HCT116 (cell line): ENCODE data around the gene ANO9. TPM values are rescaled to one million over a fixed set of nuclear protein-coding genes. Genes with fewer than 3 reads are reported as not detected.
"Not testable (repeated sequence)": the region's sequence is repeated elsewhere in the genome, so short reads cannot be mapped to it uniquely, and the experiment has no call there.

Experiments
- ATAC-seq: fragments of 200-7000 bp; cut with Tn5 transposase; 2 replicates; pipeline ENCODE4 v1.9.1; 2020; ENCODE audit warnings: mild to moderate bottlenecking, moderate library complexity
- BruUV-seq: library from RNA; stranded (reverse); fragments of 400-500 nt; replicated peaks from 2 replicates; lab custom pipeline; 2021; lab: Mats Ljungman, UMichigan
- CTCF ChIA-PET: fragments of 300-600 bp; sonication (Branson Sonifier 250); formaldehyde crosslinking; loops from one replicate; lab custom pipeline; 2021; ENCODE audit warnings: antibody characterized with exemption; lab: Charles Lee
- POLR2A ChIA-PET: fragments of 300-600, 350-600 bp; sonication (Branson Sonifier 250); formaldehyde crosslinking; loops from one replicate; lab custom pipeline; 2021; ENCODE audit warnings: antibody characterized with exemption; lab: Charles Lee
- RAD21 ChIA-PET, 2 experiments: fragments of 300-600 bp; sonication (Branson Sonifier 250); formaldehyde crosslinking; loops; one replicate each; lab custom pipeline; 2023; ENCODE audit warnings: low total read pairs in 2 of 2; ENCODE audit not compliant: uncharacterized antibody in 2 of 2, unreplicated experiment in 2 of 2, low non-redundant PET in 1 of 2; lab: Charles Lee
- DNase-seq: peaks from one replicate; pipeline ENCODE4 v3.0.0-alpha.2; 2010; ENCODE audit warnings: low read depth, low spot score
- H2AFZ ChIP-seq: fragments of 200-600 bp; shearing (Covaris generic), sonication (generic); 2 replicates; pipeline ENCODE4 v1.6.1; 2017; ENCODE audit warnings: low read depth, mixed run types, mixed read lengths, antibody characterized with exemption, low read length; ENCODE audit not compliant: poor library complexity, severe bottlenecking
- H3K27ac ChIP-seq: 2 replicates; pipeline ENCODE4 v1.5.1; 2012; ENCODE audit warnings: low read depth, low read length
- H3K27me3 ChIP-seq: fragments of 200-600 bp; sonication (generic); 2 replicates; pipeline ENCODE4 v1.6.1; 2016; ENCODE audit warnings: mixed run types, low read length, mixed read lengths; ENCODE audit not compliant: insufficient read depth
- H3K36me3 ChIP-seq, 2 experiments: fragments of 200-500 bp in 1 of 2; fragments of 200-600 bp in 1 of 2; sonication (Bioruptor generic) in 1 of 2; sonication (generic) in 1 of 2; 2 replicates each; pipeline versions ENCODE4 v1.5.1 to v1.6.1; 2014 to 2016; ENCODE audit warnings: low read length in 2 of 2, inconsistent platforms in 1 of 2, mixed read lengths in 1 of 2, mixed run types in 1 of 2; ENCODE audit not compliant: insufficient read depth in 2 of 2, control insufficient read depth in 1 of 2
- H3K4me1 ChIP-seq, 2 experiments: fragments of 200-600 bp in 1 of 2; sonication (generic) in 1 of 2; 2 replicates each; pipeline versions ENCODE4 v1.5.1 to v1.6.1; 2012 to 2017; ENCODE audit warnings: low read length in 2 of 2, inconsistent platforms in 1 of 2, mild to moderate bottlenecking in 1 of 2, mixed read lengths in 1 of 2, mixed run types in 1 of 2, moderate library complexity in 1 of 2; ENCODE audit not compliant: insufficient read depth in 2 of 2, control insufficient read depth in 1 of 2
- H3K4me2 ChIP-seq: fragments of 200-600 bp; sonication (generic); 2 replicates; pipeline ENCODE4 v1.6.1; 2017; ENCODE audit warnings: mixed run types, low read length, mixed read lengths
- H3K4me3 ChIP-seq, 2 experiments: fragments of 200-600 bp in 1 of 2; sonication (generic) in 1 of 2; replicated peaks in 1 of 2; 2 replicates each; pipeline ENCODE4 v1.5.1; 2011 to 2016; ENCODE audit warnings: low read length in 2 of 2, control low read depth in 1 of 2, low read depth in 1 of 2, mild to moderate bottlenecking in 1 of 2, mixed read lengths in 1 of 2, mixed run types in 1 of 2
- H3K79me2 ChIP-seq: fragments of 200-600 bp; sonication (generic); 2 replicates; pipeline ENCODE4 v1.6.1; 2017; ENCODE audit warnings: mild to moderate bottlenecking, mixed run types, low read length, moderate library complexity, mixed read lengths; ENCODE audit not compliant: insufficient read depth
- H3K9ac ChIP-seq: fragments of 200-600 bp; sonication (generic); 2 replicates; pipeline ENCODE4 v1.6.1; 2016; ENCODE audit warnings: low read length, mixed read lengths
- H3K9me2 ChIP-seq: fragments of 200-600 bp; sonication (generic), shearing (Covaris generic); 2 replicates; pipeline ENCODE4 v1.6.1; 2017; ENCODE audit warnings: mixed run types, mild to moderate bottlenecking, moderate library complexity; ENCODE audit not compliant: insufficient read depth
- H3K9me3 ChIP-seq, 2 experiments: fragments of 200-500 bp in 1 of 2; fragments of 200-600 bp in 1 of 2; sonication (Bioruptor generic) in 1 of 2; sonication (generic) in 1 of 2; 2 replicates each; pipeline ENCODE4 v1.6.1; 2014 to 2017; ENCODE audit warnings: low read length in 2 of 2, mixed read lengths in 2 of 2, inconsistent platforms in 1 of 2, low read depth in 1 of 2, mild to moderate bottlenecking in 1 of 2, mixed run types in 1 of 2, moderate library complexity in 1 of 2; ENCODE audit not compliant: control insufficient read depth in 1 of 2, insufficient read depth in 1 of 2
- H4K20me1 ChIP-seq: fragments of 200-600 bp; sonication (generic), shearing (Covaris generic); 2 replicates; pipeline ENCODE4 v1.6.1; 2017; ENCODE audit warnings: mixed run types, mild to moderate bottlenecking, moderate library complexity; ENCODE audit not compliant: insufficient read depth
- EGR1 ChIP-seq: IDR thresholded peaks from 2 replicates; pipeline ENCODE4 v1.6.1; 2012; ENCODE audit warnings: low read depth
- ELF1 ChIP-seq: IDR thresholded peaks from 2 replicates; pipeline ENCODE4 v1.6.1; 2012; ENCODE audit warnings: low read depth, borderline replicate concordance
- EZH2phosphoT487 ChIP-seq: fragments of 200-600 bp; IDR thresholded peaks from 2 replicates; pipeline ENCODE4 v1.6.1; 2018; ENCODE audit warnings: antibody characterized with exemption, borderline replicate concordance
- FOSL1 ChIP-seq: IDR thresholded peaks from 2 replicates; pipeline ENCODE4 v1.6.1; 2012; ENCODE audit warnings: low read depth
- JUND ChIP-seq: IDR thresholded peaks from 2 replicates; pipeline ENCODE4 v1.6.1; 2012
- ZNF274 ChIP-seq: fragments of 200-500 bp; sonication (Bioruptor generic); IDR thresholded peaks from 2 replicates; pipeline ENCODE4 v1.6.1; 2014; ENCODE audit warnings: mild to moderate bottlenecking, low read depth, low read length, inconsistent platforms
- intact Hi-C: fragments of 100-400 bp; cut with micrococcal nuclease; formaldehyde crosslinking; loops from 2 replicates; pipeline ENCODE4 v1.10.0; 2022
- total RNA-seq: library from RNA; stranded (reverse); gene quantifications from one replicate; pipeline ENCODE4 v1.2.1, GENCODE V29; 2021; ENCODE audit not compliant: unreplicated experiment
- TF ChIP-seq, protein P1 (sequence below): IDR thresholded peaks from 2 replicates; pipeline ENCODE4 v1.6.1; 2012
- TF ChIP-seq, protein P2 (sequence below), 3 experiments: fragments of 200-600 bp in 1 of 3; sonication (generic) in 1 of 3; IDR thresholded peaks in 2 of 3; conservative IDR thresholded peaks in 1 of 3; 2 replicates each; pipeline ENCODE4 v1.5.1; 2012 to 2017; ENCODE audit warnings: low read depth in 2 of 3, low read length in 2 of 3, antibody characterized with exemption in 1 of 3, borderline replicate concordance in 1 of 3, control low read depth in 1 of 3, mild to moderate bottlenecking in 1 of 3, mixed read lengths in 1 of 3, mixed run types in 1 of 3, moderate library complexity in 1 of 3; ENCODE audit not compliant: insufficient read depth in 1 of 3
- TF ChIP-seq, protein P3 (sequence below): IDR thresholded peaks from 2 replicates; pipeline ENCODE4 v1.6.1; 2011; ENCODE audit warnings: mild to moderate bottlenecking, low read length, moderate library complexity; ENCODE audit not compliant: insufficient replicate concordance; ENCODE audit errors: extremely low read depth

ANO9 gene
- total RNA-seq, 1 experiment from 2014 or later, result 70.3 TPM

DNA sequence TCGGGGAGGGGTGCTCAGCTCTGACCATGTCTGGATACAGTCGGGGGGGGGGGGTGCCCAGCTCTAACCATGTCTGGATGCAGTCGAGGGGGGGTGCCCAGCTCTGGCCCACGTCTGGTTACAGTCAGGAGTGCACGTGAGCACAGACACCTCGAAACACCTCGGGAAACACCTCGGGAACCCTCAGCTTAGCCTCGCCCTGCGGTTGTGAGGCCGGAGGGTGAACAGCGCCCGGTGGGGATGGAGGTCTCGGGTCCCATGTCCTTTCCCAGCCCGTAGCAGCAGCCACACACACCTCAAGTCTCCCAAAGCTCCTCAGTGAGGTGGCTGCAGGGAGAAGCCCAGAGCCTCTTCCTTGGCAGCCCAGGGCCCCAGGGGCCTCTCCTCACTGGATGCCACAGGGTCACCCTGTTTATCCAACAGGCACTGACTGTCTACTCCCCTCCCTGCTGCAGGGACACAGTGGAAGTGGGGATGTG, 29.1 kb downstream of the ANO9 start:
- H3K27me3 ChIP-seq, result no peaks in the 10 kb centered on the region
- no peak for DNase-seq
- peaks cover 15 to 47% of the 10 kb centered on the region in 2 experiments for H3K4me1 ChIP-seq

DNA sequence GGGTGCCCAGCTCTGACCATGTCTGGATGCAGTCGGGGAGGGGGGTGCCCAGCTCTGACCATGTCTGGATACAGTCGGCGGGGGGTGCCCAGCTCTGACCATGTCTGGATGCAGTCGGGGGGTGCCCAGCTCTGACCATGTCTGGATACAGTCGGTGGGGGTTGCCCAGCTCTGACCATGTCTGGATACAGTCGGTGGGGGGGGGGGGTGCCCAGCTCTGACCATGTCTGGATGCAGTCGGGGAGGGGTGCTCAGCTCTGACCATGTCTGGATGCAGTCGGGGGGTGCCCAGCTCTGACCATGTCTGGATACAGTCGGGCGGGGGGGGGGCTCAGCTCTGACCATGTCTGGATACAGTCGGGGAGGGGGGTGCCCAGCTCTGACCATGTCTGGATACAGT, 30.3 kb downstream of the ANO9 start:
- peaks cover 18 to 50% of the 10 kb centered on the region in 2 experiments for H3K4me1 ChIP-seq

More for the DNA sequence above, 29.1 kb downstream of the ANO9 start:
- no peaks in the 10 kb centered on the region for H4K20me1 ChIP-seq
- TF ChIP-seq EZH2phosphoT487 (no peak), JUND (no peak), ELF1 (no peak), EGR1 (no peak), ZNF274 (no peak), FOSL1 (no peak)
- TF ChIP-seq, protein P1, sequence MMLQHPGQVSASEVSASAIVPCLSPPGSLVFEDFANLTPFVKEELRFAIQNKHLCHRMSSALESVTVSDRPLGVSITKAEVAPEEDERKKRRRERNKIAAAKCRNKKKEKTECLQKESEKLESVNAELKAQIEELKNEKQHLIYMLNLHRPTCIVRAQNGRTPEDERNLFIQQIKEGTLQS, result no peak
- TF ChIP-seq, protein P2, sequence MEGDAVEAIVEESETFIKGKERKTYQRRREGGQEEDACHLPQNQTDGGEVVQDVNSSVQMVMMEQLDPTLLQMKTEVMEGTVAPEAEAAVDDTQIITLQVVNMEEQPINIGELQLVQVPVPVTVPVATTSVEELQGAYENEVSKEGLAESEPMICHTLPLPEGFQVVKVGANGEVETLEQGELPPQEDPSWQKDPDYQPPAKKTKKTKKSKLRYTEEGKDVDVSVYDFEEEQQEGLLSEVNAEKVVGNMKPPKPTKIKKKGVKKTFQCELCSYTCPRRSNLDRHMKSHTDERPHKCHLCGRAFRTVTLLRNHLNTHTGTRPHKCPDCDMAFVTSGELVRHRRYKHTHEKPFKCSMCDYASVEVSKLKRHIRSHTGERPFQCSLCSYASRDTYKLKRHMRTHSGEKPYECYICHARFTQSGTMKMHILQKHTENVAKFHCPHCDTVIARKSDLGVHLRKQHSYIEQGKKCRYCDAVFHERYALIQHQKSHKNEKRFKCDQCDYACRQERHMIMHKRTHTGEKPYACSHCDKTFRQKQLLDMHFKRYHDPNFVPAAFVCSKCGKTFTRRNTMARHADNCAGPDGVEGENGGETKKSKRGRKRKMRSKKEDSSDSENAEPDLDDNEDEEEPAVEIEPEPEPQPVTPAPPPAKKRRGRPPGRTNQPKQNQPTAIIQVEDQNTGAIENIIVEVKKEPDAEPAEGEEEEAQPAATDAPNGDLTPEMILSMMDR (IDR thresholded peaks at IDR 0.05 in 2 of 3, conservative IDR thresholded peaks at IDR 0.05 in 1 of 3; ENCODE audit: borderline replicate concordance in 1 of 3, insufficient read depth in 1 of 3, low read depth in 2 of 3, low read length in 2 of 3), result no peak
- TF ChIP-seq, protein P3, sequence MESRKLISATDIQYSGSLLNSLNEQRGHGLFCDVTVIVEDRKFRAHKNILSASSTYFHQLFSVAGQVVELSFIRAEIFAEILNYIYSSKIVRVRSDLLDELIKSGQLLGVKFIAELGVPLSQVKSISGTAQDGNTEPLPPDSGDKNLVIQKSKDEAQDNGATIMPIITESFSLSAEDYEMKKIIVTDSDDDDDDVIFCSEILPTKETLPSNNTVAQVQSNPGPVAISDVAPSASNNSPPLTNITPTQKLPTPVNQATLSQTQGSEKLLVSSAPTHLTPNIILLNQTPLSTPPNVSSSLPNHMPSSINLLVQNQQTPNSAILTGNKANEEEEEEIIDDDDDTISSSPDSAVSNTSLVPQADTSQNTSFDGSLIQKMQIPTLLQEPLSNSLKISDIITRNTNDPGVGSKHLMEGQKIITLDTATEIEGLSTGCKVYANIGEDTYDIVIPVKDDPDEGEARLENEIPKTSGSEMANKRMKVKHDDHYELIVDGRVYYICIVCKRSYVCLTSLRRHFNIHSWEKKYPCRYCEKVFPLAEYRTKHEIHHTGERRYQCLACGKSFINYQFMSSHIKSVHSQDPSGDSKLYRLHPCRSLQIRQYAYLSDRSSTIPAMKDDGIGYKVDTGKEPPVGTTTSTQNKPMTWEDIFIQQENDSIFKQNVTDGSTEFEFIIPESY, result no peak
- no peak overlapping the region for H3K9ac ChIP-seq
- BruUV-seq, result no TSS peak
- no peaks in the 10 kb centered on the region for H3K9me2 ChIP-seq
- ChIA-PET RAD21 (no interaction called here), POLR2A (no interaction called here), CTCF (interaction anchor here (1.4 kb wide), 1 partner anchor 35 kb away, joined by 3 read pairs; no protein-coding TSS in a partner anchor)
- H3K79me2 ChIP-seq, result no peaks in the 10 kb centered on the region; the same call in 1 of the 2 replicates
- intact Hi-C loops, result no loop called here
- ATAC-seq, result no peak
- H3K36me3 ChIP-seq, result no peaks in the 10 kb centered on the region
- no peak overlapping the region for H3K4me3 ChIP-seq
- H3K4me2 ChIP-seq, result no peak overlapping the region
- no peak overlapping the region for H2AFZ ChIP-seq
- no peaks in the 10 kb centered on the region for H3K9me3 ChIP-seq
- H3K27ac ChIP-seq, result no peak overlapping the region

DNA sequence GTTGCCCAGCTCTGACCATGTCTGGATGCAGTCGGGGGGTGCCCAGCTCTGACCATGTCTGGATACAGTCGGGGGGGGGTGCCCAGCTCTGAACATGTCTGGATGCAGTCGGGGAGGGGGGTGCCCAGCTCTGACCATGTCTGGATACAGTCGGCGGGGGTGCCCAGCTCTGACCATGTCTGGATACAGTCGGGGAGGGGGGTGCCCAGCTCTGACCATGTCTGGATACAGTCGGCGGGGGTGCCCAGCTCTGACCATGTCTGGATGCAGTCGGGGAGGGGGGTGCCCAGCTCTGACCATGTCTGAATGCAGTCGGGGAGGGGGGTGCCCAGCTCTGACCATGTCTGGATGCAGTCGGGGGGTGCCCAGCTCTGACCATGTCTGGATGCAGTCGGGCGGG, 31.1 kb downstream of the ANO9 start:
- H3K36me3 ChIP-seq, CTCF ChIA-PET, intact Hi-C loops, H3K4me3 ChIP-seq, H4K20me1 ChIP-seq, BruUV-seq, H3K27ac ChIP-seq, RAD21 ChIA-PET, H3K9ac ChIP-seq, H3K9me2 ChIP-seq, ATAC-seq, H3K79me2 ChIP-seq, H3K4me2 ChIP-seq, DNase-seq, H2AFZ ChIP-seq, H3K27me3 ChIP-seq, H3K9me3 ChIP-seq, POLR2A ChIA-PET: not testable (repeated sequence)
- peaks cover 20 to 50% of the 10 kb centered on the region in 2 experiments for H3K4me1 ChIP-seq

More for the DNA sequence above, 30.3 kb downstream of the ANO9 start:
- BruUV-seq, POLR2A ChIA-PET, ATAC-seq, H3K4me2 ChIP-seq, CTCF ChIA-PET, RAD21 ChIA-PET, H3K36me3 ChIP-seq, DNase-seq, H3K9me3 ChIP-seq, H3K79me2 ChIP-seq, H4K20me1 ChIP-seq, H3K27ac ChIP-seq, H3K27me3 ChIP-seq, H3K4me3 ChIP-seq, H3K9me2 ChIP-seq, H3K9ac ChIP-seq, H2AFZ ChIP-seq, intact Hi-C loops: not testable (repeated sequence)
